IPS-15b (cell line): ENCODE results near the gene DMRT3.
"Not testable (repeated sequence)": the region's sequence is repeated elsewhere in the genome, so short reads cannot be mapped to it uniquely, and the experiment has no call there.

Experiments
- H3K27me3 ChIP-seq: one replicate; pipeline ENCODE4 v1.6.1; 2013; ENCODE audit warnings: low read length; ENCODE audit not compliant: control insufficient read depth, insufficient read depth
- H3K36me3 ChIP-seq: one replicate; pipeline ENCODE4 v1.6.1; 2013; ENCODE audit warnings: low read length; ENCODE audit not compliant: control insufficient read depth, insufficient read depth
- H3K4me1 ChIP-seq: one replicate; pipeline ENCODE4 v1.6.1; 2013; ENCODE audit warnings: mild to moderate bottlenecking, low read length; ENCODE audit not compliant: control insufficient read depth, insufficient read depth
- H3K4me3 ChIP-seq: one replicate; pipeline ENCODE4 v1.5.1; 2013; ENCODE audit warnings: low read depth, low read length
- H3K9ac ChIP-seq: one replicate; pipeline ENCODE4 v1.6.1; 2013; ENCODE audit warnings: low read depth, mild to moderate bottlenecking, low read length
- H3K9me3 ChIP-seq: one replicate; pipeline ENCODE4 v1.6.1; 2013; ENCODE audit warnings: mild to moderate bottlenecking, low read length; ENCODE audit not compliant: control insufficient read depth, insufficient read depth

The DMRT3 gene

GRCh38 chr9:982394-983230 is 6.2 kb downstream of the DMRT3 start:
- peaks cover 81% of the 10 kb centered on the region for H3K27me3 ChIP-seq

DNA sequence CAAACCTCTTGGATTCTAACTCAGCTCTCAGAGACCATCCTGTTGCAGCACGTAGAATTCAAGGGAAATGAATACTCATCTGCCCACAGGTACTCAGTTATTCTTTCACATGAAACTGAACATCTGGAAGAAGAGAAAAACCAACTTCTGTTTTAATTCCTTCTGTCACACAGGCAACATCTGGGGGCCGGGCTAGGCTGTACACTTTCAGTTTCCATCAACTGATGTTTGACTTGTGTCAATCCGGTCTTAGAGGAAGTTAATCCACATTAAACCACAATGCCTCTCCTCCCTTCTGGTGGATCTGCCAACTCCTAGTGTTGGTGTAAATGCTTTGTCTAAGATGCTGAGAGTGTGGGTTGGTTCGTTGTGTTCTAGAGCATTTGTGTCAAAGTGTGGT is 17.6 kb downstream of the DMRT3 start:
- Histone ChIP-seq H3K27me3 (peaks cover 4% of the 10 kb centered on the region), H3K4me3 (no peak overlapping the region)

More at GRCh38 chr9:982394-983230, 6.2 kb downstream of the DMRT3 start:
- no peak overlapping the region for H3K4me3 ChIP-seq
- no peak overlapping the region for H3K9ac ChIP-seq
- H3K36me3 ChIP-seq = no peaks in the 10 kb centered on the region
- H3K9me3 ChIP-seq = no peaks in the 10 kb centered on the region
- no peaks in the 10 kb centered on the region for H3K4me1 ChIP-seq

DNA sequence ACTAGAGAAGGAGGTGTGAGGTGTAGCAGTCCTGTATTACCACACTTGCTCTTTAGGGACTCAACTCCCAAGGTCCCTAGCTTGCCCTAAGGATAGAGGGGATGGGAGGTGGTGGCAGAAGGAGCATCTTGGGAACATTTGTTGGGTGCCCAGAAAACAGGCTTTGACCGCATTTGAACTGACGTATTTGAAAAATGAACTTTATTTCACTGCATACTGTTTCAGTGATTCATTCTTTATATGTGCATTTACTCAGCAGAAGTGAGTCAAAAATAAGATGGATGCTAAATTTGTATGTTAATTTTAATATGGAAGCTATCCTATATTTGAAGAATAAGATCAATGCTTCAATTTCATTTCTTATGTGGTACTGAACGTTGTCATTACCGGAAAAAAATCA is 18.7 kb downstream of the DMRT3 start:
- Histone ChIP-seq H3K27me3 (peaks cover 2% of the 10 kb centered on the region), H3K4me1 (no peaks in the 10 kb centered on the region), H3K4me3 (no peak overlapping the region), H3K9me3 (peaks cover 14% of the 10 kb centered on the region), H3K9ac (no peak overlapping the region), H3K36me3 (no peaks in the 10 kb centered on the region)

More for the DNA sequence above, 17.6 kb downstream of the DMRT3 start:
- Histone ChIP-seq H3K9me3 (peaks cover 8% of the 10 kb centered on the region), H3K9ac (no peak overlapping the region), H3K4me1 (no peaks in the 10 kb centered on the region), H3K36me3 (no peaks in the 10 kb centered on the region)

- no peaks in the 10 kb centered on the region for H3K4me1 ChIP-seq
- no peak overlapping the region for H3K4me3 ChIP-seq
- H3K27me3 ChIP-seq = peaks cover 2% of the 10 kb centered on the region
Measured at GRCh38 chr9:995781-996180, 19.3 kb downstream of the DMRT3 start.

GRCh38 chr9:998299-999110 is 22.1 kb downstream of the DMRT3 start:
- not testable (repeated sequence) for H3K27me3 ChIP-seq, H3K4me3 ChIP-seq, H3K36me3 ChIP-seq, H3K9ac ChIP-seq, H3K4me1 ChIP-seq
- H3K9me3 ChIP-seq = peaks cover 18% of the 10 kb centered on the region

More at GRCh38 chr9:995781-996180, 19.3 kb downstream of the DMRT3 start:
- Histone ChIP-seq H3K9me3 (peaks cover 14% of the 10 kb centered on the region), H3K9ac (no peak overlapping the region), H3K36me3 (no peaks in the 10 kb centered on the region)

DNA sequence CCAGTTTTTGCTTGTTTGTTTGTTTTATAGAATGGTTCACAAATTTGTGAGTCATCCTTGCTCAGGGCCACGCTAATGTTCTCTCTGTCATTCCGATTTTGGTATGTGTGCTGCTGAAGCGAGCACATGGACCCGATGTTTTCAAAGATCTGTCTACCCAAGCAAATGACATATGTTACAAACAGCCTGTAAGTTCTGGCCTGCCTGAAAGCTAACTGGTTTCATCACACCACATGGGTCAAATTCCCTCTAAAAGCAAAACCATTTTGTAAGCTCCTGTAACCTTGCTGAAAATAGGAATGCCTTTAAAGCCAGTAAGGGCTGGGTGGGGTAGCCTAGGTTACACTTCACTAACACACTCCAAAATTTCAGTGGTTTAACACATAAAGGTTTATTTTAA is 25.4 kb downstream of the DMRT3 start:
- H3K4me1 ChIP-seq = no peaks in the 10 kb centered on the region
- no peak overlapping the region for H3K4me3 ChIP-seq
- H3K9me3 ChIP-seq = peaks cover 18% of the 10 kb centered on the region
- no peaks in the 10 kb centered on the region for H3K27me3 ChIP-seq
- no peaks in the 10 kb centered on the region for H3K36me3 ChIP-seq
- H3K9ac ChIP-seq = no peak overlapping the region

DNA sequence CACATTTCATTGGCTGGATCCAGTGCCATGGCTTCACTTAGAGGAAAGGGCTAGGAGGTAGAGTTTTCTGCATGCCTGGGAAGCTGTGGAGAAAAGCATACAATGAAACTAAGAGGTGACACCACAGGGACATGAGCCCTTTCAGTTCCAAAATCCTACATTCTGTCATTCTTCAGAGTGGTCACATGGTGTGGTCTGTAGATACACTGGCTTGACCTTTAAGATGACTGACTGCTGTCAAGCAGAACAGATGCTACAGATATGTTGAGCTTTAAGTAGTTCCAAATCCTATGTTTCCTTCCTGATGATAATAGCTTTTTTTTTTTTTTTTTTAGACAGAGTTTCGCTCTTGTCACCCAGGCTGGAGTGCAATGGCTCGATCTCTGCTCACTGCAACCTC is 26.2 kb downstream of the DMRT3 start:
- Histone ChIP-seq H3K9me3 (peaks cover 18% of the 10 kb centered on the region), H3K36me3 (no peaks in the 10 kb centered on the region), H3K4me1 (no peaks in the 10 kb centered on the region), H3K27me3 (no peaks in the 10 kb centered on the region), H3K4me3 (no peak overlapping the region), H3K9ac (no peak overlapping the region)

DNA sequence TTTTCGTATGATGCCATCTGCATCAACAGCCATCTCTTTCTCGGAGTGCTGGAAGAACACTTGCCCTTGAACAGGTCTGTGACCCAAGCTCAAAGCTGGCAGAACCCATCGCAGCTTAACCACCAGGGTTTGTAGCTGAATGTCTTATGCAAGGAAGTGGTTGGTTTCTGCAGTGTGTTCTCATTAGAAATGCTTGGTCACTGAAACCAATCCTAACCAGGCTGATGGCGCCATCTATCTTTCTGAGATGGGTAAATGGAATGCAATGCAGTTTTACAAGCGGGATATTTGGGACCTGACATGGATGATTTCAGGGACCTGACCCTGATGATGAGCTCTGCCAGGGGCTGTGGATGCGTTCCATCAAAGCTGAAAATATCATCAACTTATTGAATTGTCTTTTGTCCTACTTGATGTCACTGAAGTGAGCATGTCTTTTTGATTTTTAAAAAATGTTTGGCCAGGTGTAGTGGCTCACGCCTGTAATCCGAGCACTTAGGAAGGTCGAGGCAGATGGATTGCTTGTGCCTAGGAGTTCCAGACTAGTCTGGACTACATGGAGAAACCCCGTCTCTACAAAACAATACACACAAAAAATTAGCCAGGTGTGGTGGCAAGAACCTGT is 28.7 kb downstream of the DMRT3 start:
- Histone ChIP-seq H3K4me3 (no peak overlapping the region), H3K9me3 (peaks cover 4% of the 10 kb centered on the region), H3K27me3 (peaks cover 15% of the 10 kb centered on the region), H3K36me3 (no peaks in the 10 kb centered on the region), H3K4me1 (no peaks in the 10 kb centered on the region), H3K9ac (no peak overlapping the region)

- Histone ChIP-seq H3K9ac (no peak overlapping the region), H3K4me3 (no peak overlapping the region), H3K4me1 (no peaks in the 10 kb centered on the region), H3K9me3 (no peaks in the 10 kb centered on the region), H3K27me3 (peaks cover 17% of the 10 kb centered on the region), H3K36me3 (no peaks in the 10 kb centered on the region)
Measured at GRCh38 chr9:1007312-1007711, 30.9 kb downstream of the DMRT3 start.

DNA sequence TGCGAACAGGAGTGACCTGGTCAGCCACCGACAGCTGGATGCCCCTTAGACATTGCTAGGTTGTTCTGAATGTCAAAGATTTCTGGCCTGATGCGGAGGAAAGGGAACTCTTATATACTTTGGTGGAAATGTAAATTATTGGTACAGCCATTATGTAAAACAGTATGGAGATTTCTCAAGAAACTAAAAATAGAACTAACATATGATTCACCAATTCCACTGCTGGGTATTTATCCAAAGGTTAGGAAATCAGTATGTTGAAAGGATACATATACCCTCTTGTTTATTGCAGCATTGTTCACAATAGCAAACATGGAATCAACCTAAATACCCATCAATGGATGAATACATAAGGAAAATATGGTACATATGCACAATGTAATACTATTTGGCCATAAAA is 31.8 kb downstream of the DMRT3 start:
- no peaks in the 10 kb centered on the region for H3K36me3 ChIP-seq
- peaks cover 17% of the 10 kb centered on the region for H3K27me3 ChIP-seq
- no peaks in the 10 kb centered on the region for H3K4me1 ChIP-seq
- no peak overlapping the region for H3K4me3 ChIP-seq
- H3K9ac ChIP-seq = no peak overlapping the region
- H3K9me3 ChIP-seq = no peaks in the 10 kb centered on the region

GRCh38 chr9:1009101-1009707 is 32.7 kb downstream of the DMRT3 start:
- Histone ChIP-seq H3K4me3 (no peak overlapping the region), H3K9me3 (no peaks in the 10 kb centered on the region)

More at GRCh38 chr9:1009101-1009707, 32.7 kb downstream of the DMRT3 start:
- Histone ChIP-seq H3K36me3 (no peaks in the 10 kb centered on the region), H3K4me1 (no peaks in the 10 kb centered on the region), H3K27me3 (peaks cover 17% of the 10 kb centered on the region), H3K9ac (no peak overlapping the region)
